NCI-H526 treated with DMSO at 0.1 percent for 48 hours (cell line): ENCODE measurements around the gene RABL6.
"Not testable (repeated sequence)": the region's sequence is repeated elsewhere in the genome, so short reads cannot be mapped to it uniquely, and the experiment has no call there.

Experiments
- DNase-seq: peaks from one replicate; lab custom pipeline; 2025; lab: John Stamatoyannopoulos, UW

Gene RABL6

DNA sequence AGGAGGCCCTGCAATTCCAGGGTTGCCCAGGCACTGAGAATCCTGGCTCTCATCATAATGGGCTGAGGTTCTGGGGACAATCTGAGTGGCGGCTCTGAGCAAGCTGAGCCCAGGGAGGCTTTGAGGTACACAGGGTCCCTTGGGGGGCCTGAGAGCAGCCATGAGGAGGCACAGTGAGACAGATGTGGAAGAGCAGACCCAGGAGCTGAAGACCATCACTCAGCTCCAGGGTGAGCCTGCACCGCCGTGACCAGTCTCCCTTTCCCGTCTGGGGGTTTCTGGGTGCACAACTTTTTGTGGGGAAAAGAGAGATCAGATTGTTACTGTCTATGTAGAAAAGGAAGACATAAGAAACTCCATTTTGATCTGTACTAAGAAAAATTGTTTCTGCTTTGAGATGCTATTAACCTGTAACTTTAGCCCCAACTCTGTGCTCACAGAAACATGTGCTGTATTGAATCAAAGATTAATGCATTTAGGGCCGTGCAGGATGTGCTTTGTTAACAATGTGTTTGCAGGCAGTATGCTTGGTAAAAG, 11.4 kb upstream of the RABL6 start, which contains the start of gene CCDC183:
CCDC183 (plus strand) TSS at position 101 of the 537 bp plus-strand sequence; CDS start at position 161, 60 bp downstream.
- DNase-seq, result no peak

DNA sequence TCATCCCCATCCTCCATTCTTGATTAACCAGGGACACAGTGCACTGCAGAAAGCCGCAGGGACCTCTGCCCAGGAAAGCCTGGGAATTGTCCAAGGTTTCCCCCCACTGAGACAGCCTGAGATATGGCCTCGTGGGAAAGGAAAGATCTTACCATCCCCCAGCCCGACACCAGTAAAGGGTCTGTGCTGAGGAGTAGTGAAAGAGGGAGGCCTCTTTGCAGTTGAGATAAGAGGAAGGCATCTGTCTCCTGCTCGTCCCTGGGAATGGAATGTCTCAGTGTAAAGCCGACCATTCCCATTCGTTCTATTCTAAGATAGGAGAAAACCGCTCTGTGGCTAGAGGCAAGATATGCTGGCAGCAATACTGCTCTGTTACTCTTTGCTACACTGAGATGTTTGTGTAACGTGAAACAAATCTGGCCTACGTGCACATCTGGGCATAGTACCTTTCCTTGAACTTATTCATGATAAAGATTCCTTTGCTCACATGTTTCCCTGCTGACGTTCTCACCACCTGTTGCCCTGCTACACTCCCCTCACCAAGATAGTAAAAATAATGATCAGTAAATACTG, 10.9 kb upstream of the RABL6 start:
- not testable (repeated sequence) for DNase-seq

DNA sequence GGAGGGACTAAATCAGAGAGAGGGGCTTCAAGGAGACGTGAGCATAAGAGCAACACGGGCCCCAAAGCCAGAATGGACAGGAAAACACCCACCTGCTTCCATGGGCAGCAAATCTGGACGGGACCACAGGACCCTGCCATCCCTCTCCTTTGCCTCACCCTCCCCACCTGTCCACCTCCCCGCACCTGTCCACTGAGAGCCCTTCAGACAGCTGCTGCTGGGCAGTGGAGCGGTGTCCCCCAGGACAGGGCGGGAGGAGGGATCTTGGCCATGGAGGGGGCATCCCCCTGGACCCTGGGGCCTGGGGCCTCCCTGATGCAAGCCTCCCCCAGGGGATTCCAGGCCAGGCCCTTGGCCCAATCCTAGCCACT, 9.1 kb upstream of the RABL6 start:
- DNase-seq, result no peak

DNA sequence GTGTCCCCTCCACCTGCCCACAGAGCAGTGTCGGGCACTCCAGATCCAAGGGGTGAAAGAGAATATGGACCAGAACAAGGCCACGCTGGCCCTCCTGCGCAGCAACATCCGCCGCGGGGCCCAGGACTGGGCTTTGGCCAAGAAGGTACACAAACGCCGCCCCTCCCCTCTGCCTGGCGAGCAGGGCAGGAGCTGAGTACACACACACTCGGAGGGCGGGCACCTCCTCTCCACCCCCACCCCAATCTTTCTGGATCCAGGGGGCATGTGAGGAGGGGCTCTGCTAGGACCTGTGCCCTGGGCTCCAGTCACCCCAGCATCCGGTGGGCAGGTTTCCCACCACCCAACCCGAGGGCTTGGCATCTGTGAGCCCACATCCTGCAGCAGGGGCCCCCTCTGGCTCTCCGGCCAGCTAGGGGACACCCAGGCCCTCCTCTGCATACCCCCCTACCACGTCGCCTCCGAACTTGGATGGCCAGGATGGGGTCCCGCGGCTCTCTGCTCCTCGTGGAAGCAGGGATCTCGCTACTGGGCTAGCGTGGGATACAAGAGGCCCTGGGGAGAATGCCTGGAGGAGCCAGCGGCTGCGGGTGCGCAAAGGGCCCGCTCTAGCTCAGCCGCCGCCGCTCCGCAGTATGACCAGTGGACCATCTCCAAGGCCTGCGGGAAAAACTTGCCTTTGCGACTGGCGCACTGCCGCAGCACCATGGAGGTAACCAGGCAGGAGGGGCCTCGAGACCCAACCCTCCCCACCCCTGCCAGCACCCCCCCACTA, 8.5 kb upstream of the RABL6 start:
- DNase-seq, result no peak

DNA sequence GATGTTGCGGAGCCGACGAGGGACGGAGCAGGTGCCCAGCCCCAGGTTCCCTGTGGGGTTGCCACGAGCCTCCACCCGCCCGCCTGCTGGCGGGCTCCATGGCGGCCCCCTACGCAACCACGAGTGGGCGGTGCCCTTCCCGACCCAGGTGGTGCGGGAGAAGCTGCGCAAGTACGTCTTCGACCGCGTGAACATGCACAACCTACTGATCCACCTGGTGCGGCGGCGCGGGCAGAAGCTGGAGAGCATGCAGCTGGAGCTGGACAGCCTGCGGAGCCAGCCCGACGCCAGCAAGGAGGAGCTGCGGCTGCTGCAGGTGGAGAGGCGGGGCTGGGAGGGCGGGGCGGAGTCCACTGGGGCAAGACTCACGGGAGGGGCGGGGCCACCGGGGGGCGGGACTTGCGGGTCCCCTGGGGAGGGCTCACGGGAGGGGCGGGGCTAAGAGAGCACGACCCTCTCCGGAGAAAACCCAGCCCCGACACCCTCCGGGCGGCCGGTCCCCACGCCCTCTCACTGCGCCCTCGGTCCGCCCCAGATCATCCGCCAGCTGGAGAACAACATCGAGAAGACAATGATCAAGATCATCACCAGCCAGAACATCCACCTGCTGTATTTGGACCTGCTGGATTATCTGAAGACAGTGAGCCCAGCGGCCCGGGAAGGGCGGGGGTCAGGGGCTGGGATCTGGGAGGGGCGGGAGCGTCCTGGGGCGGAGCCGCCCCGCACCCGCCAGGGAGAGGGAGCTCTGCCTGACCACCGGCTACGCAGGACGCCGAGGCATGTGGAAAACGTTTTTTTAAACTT, 7.7 kb upstream of the RABL6 start:
- peak; percentile 72 for DNase-seq

DNA sequence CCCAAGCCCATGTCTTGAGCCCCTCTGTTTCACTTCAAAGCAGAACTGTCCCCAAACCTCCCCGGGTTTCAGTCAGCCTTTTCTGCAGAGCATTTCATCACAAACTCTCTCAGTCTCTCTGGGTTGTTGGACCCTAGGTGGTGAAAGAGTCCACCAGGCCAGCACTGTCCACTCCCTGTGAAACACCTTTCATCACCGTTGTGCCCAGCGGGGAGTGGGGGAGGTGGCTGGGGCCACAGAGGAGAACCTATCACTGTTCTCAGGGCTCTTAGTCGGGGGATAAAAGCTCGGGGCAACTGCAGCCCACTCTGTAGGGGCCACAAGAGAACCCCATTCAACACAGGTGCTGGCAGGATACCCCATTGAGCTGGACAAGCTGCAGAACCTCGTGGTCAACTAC, 5.4 kb upstream of the RABL6 start:
- no peak for DNase-seq

DNA sequence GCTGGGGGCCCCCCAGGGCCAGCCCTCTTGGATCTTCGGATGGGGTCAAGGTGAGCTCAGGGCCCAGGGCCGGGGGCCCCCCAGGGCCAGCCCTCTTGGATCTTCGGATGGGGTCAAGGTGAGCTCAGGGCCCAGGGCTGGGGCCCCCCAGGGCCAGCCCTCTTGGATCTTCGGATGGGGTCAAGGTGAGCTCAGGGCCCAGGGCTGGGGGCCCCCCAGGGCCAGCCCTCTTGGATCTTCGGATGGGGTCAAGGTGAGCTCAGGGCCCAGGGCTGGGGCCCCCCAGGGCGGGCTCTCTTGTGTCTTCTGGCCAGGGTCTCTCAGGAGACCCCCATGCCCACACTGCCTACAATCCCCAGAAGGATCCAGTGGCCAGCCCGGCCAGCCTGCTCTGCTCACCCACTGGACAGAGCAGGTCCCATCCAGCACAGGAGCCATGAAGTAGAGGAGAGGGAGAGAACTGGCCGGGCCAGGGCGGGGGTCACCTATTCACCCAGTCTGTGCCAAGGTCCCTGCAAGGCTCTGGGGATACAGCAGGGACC, 4.7 kb upstream of the RABL6 start:
- not testable (repeated sequence) for DNase-seq

DNA sequence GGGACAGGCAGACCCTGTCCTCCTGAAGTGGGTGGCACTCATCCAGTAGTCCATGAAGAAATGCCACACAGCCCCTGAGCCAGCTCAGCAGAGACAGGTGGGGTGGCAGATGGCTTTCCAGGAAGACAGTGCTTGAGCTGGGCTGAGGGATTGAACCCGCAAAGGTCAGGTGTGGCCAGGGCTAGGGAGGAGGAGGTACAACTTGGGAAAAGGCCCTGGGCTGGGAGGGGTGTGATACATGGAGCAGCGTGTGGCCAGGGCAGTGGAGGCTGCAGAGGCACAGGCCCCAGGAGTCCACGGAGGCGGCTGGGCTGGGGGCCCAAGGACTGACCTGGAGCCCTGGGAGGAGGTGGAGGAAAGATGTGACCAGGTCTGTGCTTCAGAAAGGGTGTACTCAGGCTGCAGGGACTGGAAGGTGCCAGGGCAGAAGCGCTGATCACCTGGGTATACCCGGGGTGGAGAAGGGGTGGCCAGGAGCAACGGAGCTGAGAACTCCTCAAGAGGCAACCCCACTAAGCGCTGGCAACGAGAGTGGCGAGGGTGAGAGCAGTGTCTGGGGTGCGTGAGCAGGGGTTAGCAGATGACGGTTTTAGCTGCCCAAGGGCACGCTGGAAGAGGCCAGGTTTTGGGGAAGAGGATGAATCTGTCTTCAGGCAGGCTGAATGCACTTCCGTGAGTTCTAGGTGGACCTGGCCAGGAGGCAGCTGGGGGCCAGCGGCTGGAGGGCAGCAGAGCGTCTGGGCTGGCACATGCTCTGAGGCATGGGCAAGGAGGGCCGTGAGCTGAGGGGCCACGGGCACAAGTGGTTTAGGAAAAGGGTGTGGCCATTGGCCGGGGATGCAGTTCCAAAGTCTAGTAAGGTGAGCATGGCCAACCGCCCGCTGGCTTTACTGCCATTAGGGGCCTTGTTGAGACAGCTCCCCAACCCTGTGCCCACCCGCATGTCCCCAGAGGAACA, 3.9 kb upstream of the RABL6 start:
- no peak for DNase-seq

DNA sequence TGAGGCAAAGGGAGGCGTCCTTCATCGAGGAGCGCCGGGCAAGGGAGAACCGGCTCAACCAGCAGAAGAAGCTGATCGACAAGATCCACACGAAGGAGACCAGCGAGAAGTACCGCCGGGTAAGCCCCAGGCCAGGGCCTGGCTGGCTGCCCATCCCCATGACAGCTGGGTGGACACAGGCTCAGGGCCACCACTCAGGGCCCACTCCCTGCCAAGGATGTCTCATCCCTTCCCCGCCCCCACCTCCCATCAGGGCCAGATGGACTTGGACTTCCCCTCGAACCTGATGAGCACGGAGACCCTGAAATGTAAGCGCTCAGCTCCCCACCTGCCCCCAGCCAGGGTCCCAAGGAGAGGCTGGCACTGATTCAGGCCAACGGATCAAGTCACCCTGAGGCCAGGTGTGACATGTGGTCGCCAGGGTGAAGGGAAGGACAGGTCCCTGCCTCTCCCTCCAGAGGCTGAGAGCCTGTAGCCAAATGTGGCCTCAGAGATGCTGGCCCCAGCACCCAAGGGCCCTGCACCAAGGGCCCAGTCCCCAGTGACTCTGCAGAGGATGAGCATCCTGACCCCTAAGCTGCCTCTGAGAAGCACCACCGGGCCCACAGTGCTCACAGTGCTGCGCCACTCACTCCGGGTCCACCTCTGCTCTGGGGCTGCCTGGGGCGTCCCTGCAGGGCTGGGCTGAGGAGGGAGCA, 3.1 kb upstream of the RABL6 start:
- DNase-seq, result no peak

DNA sequence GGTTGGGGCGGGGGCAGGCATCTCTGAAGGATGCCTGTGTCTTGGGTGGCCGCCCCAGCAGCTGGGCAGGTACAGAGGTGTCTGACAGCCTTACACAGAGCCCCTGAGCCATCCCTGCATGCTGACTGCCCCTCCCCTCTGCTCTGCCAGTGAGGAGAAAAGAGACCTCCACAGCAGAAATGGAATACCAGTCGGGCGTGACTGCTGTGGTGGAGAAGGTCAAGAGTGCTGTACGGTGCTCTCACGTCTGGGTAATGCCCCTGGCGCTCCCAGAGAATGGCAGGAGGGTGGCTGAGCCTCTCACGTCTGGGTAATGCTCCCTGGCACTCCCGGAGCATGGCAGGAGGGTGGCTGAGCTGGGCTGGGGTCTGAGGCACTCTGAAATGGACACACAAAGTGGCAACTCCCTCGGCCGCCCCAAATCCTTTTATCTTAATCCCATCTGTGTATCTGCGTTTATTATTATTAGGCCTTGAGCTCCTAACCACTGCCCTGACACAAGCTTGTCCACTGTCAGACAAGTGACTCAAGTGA, 2.5 kb upstream of the RABL6 start:
- no peak for DNase-seq

DNA sequence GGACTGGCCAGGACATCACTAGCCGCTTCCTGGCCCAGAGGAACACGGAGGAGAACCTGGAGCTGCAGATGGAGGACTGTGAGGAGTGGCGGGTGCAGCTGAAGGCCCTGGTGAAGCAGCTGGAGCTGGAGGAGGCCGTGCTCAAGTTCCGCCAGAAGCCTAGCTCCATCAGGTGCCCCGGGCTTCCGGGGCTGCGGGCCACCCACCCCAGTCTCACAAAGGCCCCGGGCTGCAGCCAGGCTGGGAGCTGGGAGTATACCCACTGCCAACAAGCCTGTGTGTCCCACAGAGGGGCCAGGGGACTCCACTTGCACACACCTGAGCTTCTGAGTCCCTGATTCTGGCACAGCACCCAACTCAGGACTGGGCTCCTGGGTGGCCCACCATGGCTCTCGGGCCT, 1.7 kb upstream of the RABL6 start:
- no peak for DNase-seq

DNA sequence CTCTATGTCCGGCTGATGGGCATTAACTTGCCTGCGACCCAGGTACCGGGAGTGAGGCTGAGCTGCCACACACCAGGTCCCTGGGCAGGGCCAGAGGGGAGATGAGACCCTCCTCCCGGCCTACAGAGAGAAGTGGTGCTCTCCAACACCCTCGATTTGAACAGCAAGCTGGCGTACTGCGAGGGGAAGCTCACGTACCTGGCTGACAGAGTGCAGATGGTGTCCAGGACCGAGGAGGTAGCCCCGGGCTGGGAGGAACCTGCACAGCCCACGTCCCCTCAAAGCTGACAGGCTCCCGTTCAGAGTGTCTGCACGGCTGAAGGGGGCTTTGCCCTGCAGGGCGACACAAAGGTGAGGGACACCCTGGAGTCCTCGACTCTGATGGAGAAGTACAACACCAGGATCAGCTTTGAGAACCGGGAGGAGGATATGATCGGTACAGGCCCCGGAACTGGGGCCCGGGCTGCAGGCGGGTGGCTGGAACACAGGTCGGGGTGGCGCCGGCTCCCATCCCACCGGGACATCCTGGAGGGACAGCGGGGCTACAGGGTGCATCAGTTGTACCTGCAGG, 1.0 kb upstream of the RABL6 start:
- no peak for DNase-seq

DNA sequence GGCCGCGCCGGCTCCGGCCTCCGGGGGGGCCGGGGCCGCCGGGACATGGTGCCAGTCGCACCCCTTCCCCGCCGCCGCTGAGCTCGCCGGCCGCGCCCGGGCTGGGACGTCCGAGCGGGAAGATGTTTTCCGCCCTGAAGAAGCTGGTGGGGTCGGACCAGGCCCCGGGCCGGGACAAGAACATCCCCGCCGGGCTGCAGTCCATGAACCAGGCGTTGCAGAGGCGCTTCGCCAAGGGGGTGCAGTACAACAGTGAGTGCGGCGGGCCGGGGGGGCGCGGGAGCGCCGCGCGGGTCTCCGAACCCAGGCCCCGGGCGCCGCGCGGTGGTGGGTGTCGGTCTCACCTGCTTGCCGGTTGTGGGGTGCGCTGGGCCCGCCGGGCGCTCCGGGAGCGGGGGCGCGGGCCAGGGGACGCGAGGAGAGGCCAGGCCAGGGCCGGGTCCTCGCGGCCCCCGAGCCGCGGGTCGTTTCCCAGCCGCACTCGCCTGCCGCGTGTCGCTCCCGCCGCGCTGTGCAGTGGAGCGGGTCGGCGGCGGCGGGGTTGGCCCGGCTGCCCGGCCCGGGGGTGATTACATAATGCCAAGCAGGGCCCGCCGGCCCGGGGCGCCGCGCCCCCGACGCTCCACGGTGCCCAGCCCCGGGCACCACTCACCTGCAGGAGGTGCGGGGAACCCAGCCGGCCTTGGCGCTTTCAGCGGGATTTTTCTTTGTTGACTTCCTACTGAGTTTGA, 492 bp downstream of the RABL6 start:
- DNase-seq, result peak; percentile 12

DNA sequence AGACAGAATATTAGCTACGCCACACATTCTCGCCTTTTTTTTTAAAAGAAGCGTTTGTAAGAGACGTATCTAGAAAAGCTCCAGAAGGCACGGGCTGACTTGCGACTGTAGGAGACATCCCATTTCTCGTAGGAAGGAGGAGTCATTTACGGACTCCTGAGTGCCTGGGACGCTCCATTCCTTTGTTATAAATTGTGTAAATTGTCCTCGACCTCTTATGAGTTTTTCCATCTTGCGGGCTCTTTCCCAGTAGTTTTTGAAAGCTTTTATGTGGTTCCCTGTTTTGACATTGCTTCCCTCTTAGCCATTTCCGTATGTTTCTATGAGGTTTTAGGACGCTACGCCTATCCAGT, 1.0 kb downstream of the RABL6 start:
- no peak for DNase-seq

DNA sequence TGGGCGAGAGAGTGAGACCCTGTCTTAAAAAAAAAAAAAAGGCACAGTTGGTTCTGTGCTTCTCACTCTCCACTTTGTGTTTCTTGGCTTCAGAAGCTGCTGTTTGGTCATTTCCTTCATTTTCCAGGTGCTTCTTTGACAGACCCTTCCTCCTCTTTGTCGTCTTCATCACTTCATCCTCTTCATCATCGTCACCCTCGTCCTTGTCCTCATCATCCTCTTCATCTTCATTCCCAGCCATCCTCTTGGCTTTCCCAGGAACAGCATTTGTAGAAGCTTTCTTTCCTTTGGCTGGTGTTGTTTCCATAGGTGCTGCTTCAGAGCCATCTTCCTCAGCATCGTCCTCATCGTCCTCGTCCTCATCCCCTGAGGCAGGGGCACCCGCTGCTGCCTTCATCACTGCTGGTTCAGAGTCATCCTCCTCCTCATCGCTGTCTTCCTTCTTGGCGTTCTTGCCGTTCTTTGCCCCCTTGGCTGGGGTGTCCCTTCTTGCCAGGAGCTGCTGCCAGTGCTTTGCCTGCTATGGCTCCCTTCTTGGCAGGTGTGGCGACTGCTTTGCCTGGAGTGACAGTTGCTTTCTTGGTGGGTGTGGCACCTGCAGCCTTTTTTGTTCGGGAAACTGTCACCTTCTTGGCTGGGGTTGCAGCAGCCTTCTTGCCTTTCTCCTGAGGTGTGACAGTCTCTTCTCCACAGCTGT, 7.1 kb downstream of the RABL6 start:
- no peak for DNase-seq

DNA sequence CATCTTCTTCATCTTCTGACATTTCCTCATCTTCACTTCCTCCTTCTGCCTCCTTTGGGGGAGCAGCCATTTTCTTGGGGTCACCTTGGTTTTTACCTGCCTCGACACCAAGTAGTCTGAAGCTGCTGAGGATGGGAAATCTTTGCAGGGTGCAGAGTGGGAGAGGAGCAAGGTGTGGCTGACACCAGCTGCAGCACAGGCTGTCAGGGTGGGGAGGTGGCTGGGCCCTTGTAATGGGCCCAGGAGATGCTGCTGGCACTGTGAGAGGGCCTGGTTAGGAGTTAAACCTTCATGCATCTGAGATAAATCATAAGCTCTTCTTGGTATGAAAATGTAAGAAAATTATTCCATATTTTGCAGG, 7.7 kb downstream of the RABL6 start:
- DNase-seq, result no peak

DNA sequence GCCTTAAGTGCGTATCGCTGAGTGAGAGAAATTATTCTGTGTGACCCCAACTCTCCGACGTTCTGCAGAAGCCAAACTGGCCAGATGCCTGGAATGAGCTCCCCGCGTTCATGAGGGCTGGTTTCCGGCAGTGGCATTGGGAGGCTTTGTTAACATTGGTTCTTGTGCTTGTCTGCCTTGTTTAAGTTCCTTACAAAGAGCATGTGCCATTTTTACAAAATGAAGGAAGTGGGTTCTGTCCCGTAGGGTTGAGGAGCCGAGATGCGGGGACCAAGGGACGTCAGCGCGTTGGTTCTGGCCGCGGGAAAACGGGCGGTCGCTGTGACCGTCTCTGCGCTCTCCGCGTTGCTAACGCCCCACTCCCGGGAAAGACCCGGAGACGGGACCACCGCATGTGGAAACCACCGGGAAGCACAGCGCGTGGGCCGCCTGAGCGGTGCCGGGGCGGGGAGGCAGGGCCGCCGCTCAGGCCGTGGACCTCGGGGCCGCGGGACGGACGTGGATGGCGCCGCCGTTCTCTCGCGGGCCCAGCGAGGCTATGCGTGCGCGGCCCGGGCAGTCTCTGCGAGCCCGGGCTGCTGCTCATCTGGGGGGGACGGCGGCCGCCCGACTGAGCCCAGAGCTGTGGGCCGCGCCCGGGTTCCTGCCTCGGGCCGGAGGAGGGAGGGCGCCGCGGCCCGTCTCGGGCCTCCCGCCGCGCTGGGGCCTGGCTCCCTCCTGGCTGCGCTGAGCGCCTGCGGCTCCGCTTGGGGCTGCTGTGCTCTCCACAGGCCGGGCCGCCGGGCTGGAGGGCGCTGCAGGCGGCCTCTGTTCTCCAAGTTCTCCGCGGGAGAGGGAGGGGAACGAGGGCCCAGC, 13.4 kb downstream of the RABL6 start:
- no peak for DNase-seq
